ENCODE data around the gene ZC3H6.

GRCh38 chr2:112318515-112318914 lies 43.1 kb downstream of the ZC3H6 start:
- TF ChIP-seq RELA (CRISPR knock-in tag; IDR thresholded peaks at IDR 0.05; ENCODE audit: borderline replicate concordance) (no peak), CTCF (IDR thresholded peaks at IDR 0.05) (no peak), TCF7 (CRISPR knock-in tag; IDR thresholded peaks at IDR 0.05; ENCODE audit: low read depth) (no peak), ESRRA (CRISPR knock-in tag; IDR thresholded peaks at IDR 0.05; ENCODE audit: borderline replicate concordance) (no peak), USF2 (CRISPR knock-in tag; IDR thresholded peaks at IDR 0.05) (no peak), CREB1 (CRISPR knock-in tag; IDR thresholded peaks at IDR 0.05) (no peak), STAT6 (CRISPR knock-in tag; conservative IDR thresholded peaks at IDR 0.05; ENCODE audit: low read depth) (no peak), ATF3 (CRISPR knock-in tag; conservative IDR thresholded peaks at IDR 0.05) (no peak), HMGXB4 (CRISPR knock-in tag; IDR thresholded peaks at IDR 0.05) (no peak), ATF2 (CRISPR knock-in tag; IDR thresholded peaks at IDR 0.05; ENCODE audit: borderline replicate concordance, low read depth) (no peak), TEAD1 (CRISPR knock-in tag; IDR thresholded peaks at IDR 0.05) (no peak), ZNF138 (CRISPR knock-in tag; conservative IDR thresholded peaks at IDR 0.05) (no peak), NR2C2 (CRISPR knock-in tag; IDR thresholded peaks at IDR 0.05) (no peak)

Measured in WTC11 (cell line).